Mucosa of rectum (tissue), 2 donors: ENCODE measurements around the gene ISY1.
A peak's percentile ranks its signal among the peaks of the same experiment; 100 is the strongest.
"Not testable (repeated sequence)": the region's sequence is repeated elsewhere in the genome, so short reads cannot be mapped to it uniquely, and the experiment has no call there.

Source experiments
- H3K27ac ChIP-seq, 2 donors: one replicate each; pipeline ENCODE4 v1.7.0; 2013; ENCODE audit warnings: inconsistent platforms in 2 of 2, low read depth in 2 of 2, low read length in 2 of 2
- H3K27me3 ChIP-seq, 2 donors: one replicate each; pipeline ENCODE4 v1.7.0; 2013; ENCODE audit warnings: low read length in 2 of 2; ENCODE audit not compliant: control insufficient read depth in 2 of 2, insufficient read depth in 2 of 2
- H3K36me3 ChIP-seq, 2 donors: one replicate each; pipeline ENCODE4 v1.7.0; 2013; ENCODE audit warnings: low read length in 2 of 2; ENCODE audit not compliant: control insufficient read depth in 2 of 2, insufficient read depth in 2 of 2
- H3K4me1 ChIP-seq, 2 donors: one replicate each; pipeline ENCODE4 v1.7.0; 2013; ENCODE audit warnings: low read length in 2 of 2, mild to moderate bottlenecking in 1 of 2; ENCODE audit not compliant: control insufficient read depth in 2 of 2, insufficient read depth in 2 of 2
- H3K4me3 ChIP-seq, 2 donors: one replicate each; pipeline ENCODE4 v1.7.0; 2013; ENCODE audit warnings: low read length in 2 of 2
- H3K9ac ChIP-seq, 2 donors: one replicate each; pipeline ENCODE4 v1.7.0; 2013; ENCODE audit warnings: low read length in 2 of 2, low read depth in 1 of 2, mild to moderate bottlenecking in 1 of 2
- H3K9me3 ChIP-seq, 2 donors: one replicate each; pipeline ENCODE4 v1.7.0; 2013; ENCODE audit warnings: low read length in 2 of 2; ENCODE audit not compliant: control insufficient read depth in 2 of 2
- donor health status: healthy.
- donor health status: Normal muscosa, but diverticular disease.

The ISY1 gene

GRCh38 chr3:129121016-129121791 is 39.7 kb downstream of the ISY1 start:
- Histone ChIP-seq H3K9ac (peak overlapping the region; percentile 84 to 89), H3K4me1 (peaks cover 36 to 43% of the 10 kb centered on the region in 2 donors), H3K4me3 (peak overlapping the region; percentile 85 to 91), H3K27me3 (no peaks in the 10 kb centered on the region), H3K36me3 (peaks cover 0 to 9% of the 10 kb centered on the region in 2 donors), H3K27ac (peak overlapping the region; percentile 84 to 93), H3K9me3 (no peaks in the 10 kb centered on the region)

DNA sequence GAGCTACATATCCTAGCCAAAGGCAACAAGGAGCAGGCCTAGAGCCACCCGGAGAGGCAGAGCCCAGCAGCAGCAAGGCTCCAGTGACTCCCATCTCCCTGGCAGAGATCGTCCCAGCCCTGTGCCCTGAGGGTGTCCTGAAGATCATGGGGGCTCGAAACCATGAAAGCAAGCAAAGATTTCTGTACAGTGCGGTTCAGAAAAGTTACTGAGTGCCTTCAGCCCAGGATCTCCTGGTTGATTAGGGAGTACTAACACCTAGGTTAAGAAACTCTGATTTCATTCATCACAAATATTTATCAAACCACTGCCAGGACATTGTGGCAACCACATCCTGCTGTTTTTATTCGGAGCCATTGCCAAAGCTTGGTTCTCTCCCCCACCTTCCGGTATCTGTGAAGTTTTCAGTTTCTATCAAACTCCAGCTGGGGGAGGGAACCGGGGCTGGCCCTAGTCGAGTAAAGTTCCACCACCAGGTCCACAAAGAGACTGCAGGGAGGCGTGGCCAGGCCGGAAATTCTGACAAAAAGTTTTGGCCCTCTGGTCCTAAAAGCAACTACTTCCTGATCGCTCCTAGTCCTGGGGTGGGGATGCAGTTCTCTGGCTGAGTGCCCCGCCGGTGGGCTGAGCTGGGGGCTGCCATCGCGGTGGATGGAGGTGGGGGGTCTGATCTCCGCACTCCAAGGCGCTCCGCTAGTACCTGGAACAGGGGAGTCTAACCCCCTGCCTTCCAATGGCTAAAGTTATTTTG is 40.4 kb downstream of the ISY1 start:
- Histone ChIP-seq H3K27ac (peak overlapping the region; percentile 84 to 93), H3K36me3 (peaks cover 0 to 11% of the 10 kb centered on the region in 2 donors), H3K4me3 (peak overlapping the region; percentile 85 to 91), H3K9me3 (no peaks in the 10 kb centered on the region), H3K9ac (peak overlapping the region; percentile 84 to 89), H3K4me1 (peaks cover 36 to 45% of the 10 kb centered on the region in 2 donors), H3K27me3 (no peaks in the 10 kb centered on the region)

DNA sequence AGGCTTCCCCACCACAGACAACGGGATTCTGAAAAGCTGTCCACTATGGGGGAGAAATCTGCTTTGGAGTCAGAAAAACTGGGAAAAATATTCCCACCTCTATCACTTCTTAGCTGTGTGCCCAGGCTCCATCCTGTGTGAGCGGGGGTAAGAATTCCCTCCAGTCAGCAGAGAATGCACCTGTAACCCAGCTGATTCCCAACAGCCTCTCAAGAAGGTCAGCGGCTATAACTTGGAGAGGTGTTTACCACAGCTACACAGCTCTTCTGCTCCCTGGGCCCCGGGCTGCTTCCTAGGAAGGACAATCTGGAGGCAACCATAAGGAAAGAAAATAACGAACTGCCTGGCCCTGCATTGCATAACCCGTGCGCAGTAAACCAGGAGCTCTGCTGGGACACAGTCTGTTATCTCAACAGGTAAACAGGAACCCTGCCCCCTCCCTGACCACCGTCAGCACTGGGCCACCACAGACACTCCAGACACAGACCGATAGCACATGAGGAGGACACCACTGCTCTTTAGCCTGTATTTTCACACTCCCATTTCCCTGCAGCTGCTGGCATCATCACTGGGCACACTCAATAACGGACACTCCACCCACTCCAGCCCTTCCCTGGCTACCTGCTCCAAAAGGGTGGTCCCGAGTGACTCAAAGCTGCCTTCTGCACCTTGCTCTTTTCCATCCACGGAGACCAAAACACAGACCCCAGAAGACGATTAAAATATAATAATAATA is 41.3 kb downstream of the ISY1 start:
- Histone ChIP-seq H3K4me3 (peak overlapping the region; percentile 85 to 91), H3K36me3 (peaks cover 5 to 11% of the 10 kb centered on the region in 2 donors), H3K9ac (peak overlapping the region; percentile 84 to 89), H3K9me3 (no peaks in the 10 kb centered on the region), H3K27ac (peak overlapping the region; percentile 84 to 93), H3K27me3 (no peaks in the 10 kb centered on the region), H3K4me1 (peaks cover 36 to 45% of the 10 kb centered on the region in 2 donors)

- Histone ChIP-seq H3K27ac (peak overlapping the region; percentile 84 to 93), H3K9ac (peak overlapping the region; percentile 84 to 89), H3K4me3 (peak overlapping the region; percentile 85 to 91)
These were observed 42.1 kb downstream of the ISY1 start for GRCh38 chr3:129118745-129119144.

GRCh38 chr3:129117134-129117533 is 43.7 kb downstream of the ISY1 start:
- Histone ChIP-seq H3K4me1 (peaks cover 23 to 35% of the 10 kb centered on the region in 2 donors), H3K27me3 (no peaks in the 10 kb centered on the region), H3K36me3 (peaks cover 11 to 15% of the 10 kb centered on the region in 2 donors), H3K9me3 (no peaks in the 10 kb centered on the region), H3K4me3 (no peak overlapping the region), H3K27ac (no peak overlapping the region), H3K9ac (no peak overlapping the region)

More at GRCh38 chr3:129118745-129119144, 42.1 kb downstream of the ISY1 start:
- peaks cover 36 to 45% of the 10 kb centered on the region in 2 donors for H3K4me1 ChIP-seq
- H3K27me3 ChIP-seq, result no peaks in the 10 kb centered on the region
- H3K36me3 ChIP-seq, result peaks cover 11 to 13% of the 10 kb centered on the region in 2 donors
- no peaks in the 10 kb centered on the region for H3K9me3 ChIP-seq

DNA sequence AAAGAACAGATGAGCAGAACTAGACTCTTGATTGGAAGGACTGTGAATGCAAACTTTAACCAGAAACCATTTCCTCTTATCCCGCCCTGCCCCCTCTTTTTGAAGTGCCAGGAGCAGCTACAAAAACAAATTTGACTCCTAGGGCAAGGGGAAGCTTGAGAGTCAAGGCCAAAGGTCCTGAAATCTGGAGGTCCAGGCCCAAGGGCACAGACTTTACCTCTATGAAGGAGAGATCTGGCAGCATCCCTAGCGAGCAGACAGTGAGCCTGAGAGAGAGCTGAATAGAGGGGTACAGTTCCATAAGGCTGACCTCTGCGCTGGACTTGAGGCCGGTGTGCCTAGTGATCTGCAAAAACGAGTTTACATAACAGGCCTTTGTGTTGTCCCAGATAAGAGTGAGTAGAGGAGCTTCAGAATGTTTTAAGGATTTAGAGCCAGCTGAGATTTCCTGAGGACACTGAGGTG is 44.3 kb downstream of the ISY1 start:
- Histone ChIP-seq H3K4me1 (peaks cover 23 to 35% of the 10 kb centered on the region in 2 donors), H3K9ac (peak overlapping the region in 1 of 2 donors; percentile 3), H3K36me3 (peaks cover 11 to 17% of the 10 kb centered on the region in 2 donors), H3K4me3 (no peak overlapping the region), H3K27me3 (no peaks in the 10 kb centered on the region), H3K9me3 (no peaks in the 10 kb centered on the region), H3K27ac (peak overlapping the region in 1 of 2 donors; percentile 28)

- Histone ChIP-seq H3K4me1 (peaks cover 15 to 26% of the 10 kb centered on the region in 2 donors), H3K27me3 (no peaks in the 10 kb centered on the region), H3K4me3 (no peak overlapping the region), H3K27ac (no peak overlapping the region), H3K36me3 (peaks cover 11 to 20% of the 10 kb centered on the region in 2 donors), H3K9me3 (no peaks in the 10 kb centered on the region), H3K9ac (no peak overlapping the region)
These were observed 46.4 kb downstream of the ISY1 start for GRCh38 chr3:129114455-129114854.

GRCh38 chr3:129112308-129113052 is 48.4 kb downstream of the ISY1 start:
- Histone ChIP-seq H3K27me3 (no peaks in the 10 kb centered on the region), H3K9ac (no peak overlapping the region), H3K4me1 (peaks cover 2 to 11% of the 10 kb centered on the region in 2 donors), H3K4me3 (no peak overlapping the region), H3K9me3 (no peaks in the 10 kb centered on the region), H3K27ac (no peak overlapping the region), H3K36me3 (peaks cover 5 to 28% of the 10 kb centered on the region in 2 donors)

GRCh38 chr3:129111076-129111780 is 49.6 kb downstream of the ISY1 start:
- not testable (repeated sequence) for H3K27ac ChIP-seq, H3K4me1 ChIP-seq
- peaks cover 11 to 35% of the 10 kb centered on the region in 2 donors for H3K36me3 ChIP-seq

More at GRCh38 chr3:129111076-129111780, 49.6 kb downstream of the ISY1 start:
- not testable (repeated sequence) for H3K4me3 ChIP-seq, H3K9ac ChIP-seq, H3K27me3 ChIP-seq, H3K9me3 ChIP-seq
